Fibroblast of lung (primary cell): ENCODE measurements around the gene ADAMTS6.

ENCODE experiments used
- EZH2 ChIP-seq: IDR thresholded peaks from 2 replicates; pipeline ENCODE4 v1.5.1; 2012; ENCODE audit warnings: low read length, control low read depth, mild to moderate bottlenecking; ENCODE audit errors: missing control alignments
- TF ChIP-seq, protein P1 (sequence below), 2 donors: IDR thresholded peaks in 1 of 2; conservative IDR thresholded peaks in 1 of 2; 1 replicate in 1 of 2; 2 replicates in 1 of 2; pipeline ENCODE4 v1.5.1; 2011 to 2012; ENCODE audit warnings: low read length in 2 of 2, control low read depth in 1 of 2, inconsistent platforms in 1 of 2, low read depth in 1 of 2, mild to moderate bottlenecking in 1 of 2

GRCh38 chr5:65485405-65485804 lies 3.7 kb upstream of the ADAMTS6 start:
- TF ChIP-seq, protein P1, sequence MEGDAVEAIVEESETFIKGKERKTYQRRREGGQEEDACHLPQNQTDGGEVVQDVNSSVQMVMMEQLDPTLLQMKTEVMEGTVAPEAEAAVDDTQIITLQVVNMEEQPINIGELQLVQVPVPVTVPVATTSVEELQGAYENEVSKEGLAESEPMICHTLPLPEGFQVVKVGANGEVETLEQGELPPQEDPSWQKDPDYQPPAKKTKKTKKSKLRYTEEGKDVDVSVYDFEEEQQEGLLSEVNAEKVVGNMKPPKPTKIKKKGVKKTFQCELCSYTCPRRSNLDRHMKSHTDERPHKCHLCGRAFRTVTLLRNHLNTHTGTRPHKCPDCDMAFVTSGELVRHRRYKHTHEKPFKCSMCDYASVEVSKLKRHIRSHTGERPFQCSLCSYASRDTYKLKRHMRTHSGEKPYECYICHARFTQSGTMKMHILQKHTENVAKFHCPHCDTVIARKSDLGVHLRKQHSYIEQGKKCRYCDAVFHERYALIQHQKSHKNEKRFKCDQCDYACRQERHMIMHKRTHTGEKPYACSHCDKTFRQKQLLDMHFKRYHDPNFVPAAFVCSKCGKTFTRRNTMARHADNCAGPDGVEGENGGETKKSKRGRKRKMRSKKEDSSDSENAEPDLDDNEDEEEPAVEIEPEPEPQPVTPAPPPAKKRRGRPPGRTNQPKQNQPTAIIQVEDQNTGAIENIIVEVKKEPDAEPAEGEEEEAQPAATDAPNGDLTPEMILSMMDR (conservative IDR thresholded peaks at IDR 0.05 in 1 of 2, IDR thresholded peaks at IDR 0.05 in 1 of 2; ENCODE audit: low read depth in 1 of 2, low read length in 2 of 2): no peak
- no peak for TF ChIP-seq EZH2
